GM19395 (cell line): ENCODE results near the gene KDM5C.

Source experiments
- ATAC-seq: cut with Tn5 transposase; IDR thresholded peaks from one replicate; pipeline ENCODE4 v1.9.1; 2021; ENCODE audit warnings: mild to moderate bottlenecking, moderate library complexity; ENCODE audit not compliant: unreplicated experiment

Gene KDM5C

GRCh38 chrX:53224860-53225797, at the start of gene KDM5C:
TSS of gene KDM5C (minus strand) at chrX:53225207. CDS start at chrX:53224889, 318 bp downstream.
- ATAC-seq = peak; percentile 86

GRCh38 chrX:53272808-53273337, 47.9 kb upstream of the KDM5C start:
- ATAC-seq = no peak

- ATAC-seq = no peak
Measured at GRCh38 chrX:53269536-53270107, 44.6 kb upstream of the KDM5C start.

- ATAC-seq = no peak
Measured at GRCh38 chrX:53268173-53268572, 43.2 kb upstream of the KDM5C start.

- no peak for ATAC-seq
Measured at GRCh38 chrX:53266914-53267313, 41.9 kb upstream of the KDM5C start.

GRCh38 chrX:53265771-53266574, 41.0 kb upstream of the KDM5C start:
- no peak for ATAC-seq

- no peak for ATAC-seq
Measured at GRCh38 chrX:53263597-53264094, 38.6 kb upstream of the KDM5C start.

GRCh38 chrX:53262918-53263394, 37.9 kb upstream of the KDM5C start:
- ATAC-seq = no peak

- no peak for ATAC-seq
Measured at GRCh38 chrX:53262189-53262917, 37.3 kb upstream of the KDM5C start.

GRCh38 chrX:53261355-53261972, 36.5 kb upstream of the KDM5C start:
- no peak for ATAC-seq

- no peak for ATAC-seq
Measured at GRCh38 chrX:53260836-53261235, 35.8 kb upstream of the KDM5C start.

- no peak for ATAC-seq
Measured at GRCh38 chrX:53257670-53258423, 32.8 kb upstream of the KDM5C start.

GRCh38 chrX:53257166-53257565, 32.2 kb upstream of the KDM5C start:
- ATAC-seq = no peak

- no peak for ATAC-seq
Measured at GRCh38 chrX:53256446-53257041, 31.5 kb upstream of the KDM5C start.

- no peak for ATAC-seq
Measured at GRCh38 chrX:53255738-53256191, 30.8 kb upstream of the KDM5C start.

GRCh38 chrX:53254570-53255461, 29.8 kb upstream of the KDM5C start:
- ATAC-seq = no peak

GRCh38 chrX:53253293-53254020, 28.4 kb upstream of the KDM5C start:
- no peak for ATAC-seq
